IMR-90 (cell line): ENCODE measurements around the gene LANCL1. TPM values are rescaled to one million over a fixed set of nuclear protein-coding genes. Genes with fewer than 3 reads are reported as not detected.

Experiments
- ATAC-seq: fragments of 200-7000 bp; cut with Tn5 transposase; 2 replicates; pipeline ENCODE4 v1.9.1; 2020; ENCODE audit warnings: low read depth, mild to moderate bottlenecking, moderate library complexity
- BruUV-seq: library from RNA; stranded (reverse); fragments of 400-500 nt; replicated peaks from 2 replicates; lab custom pipeline; 2021; lab: Mats Ljungman, UMichigan
- CTCF ChIA-PET: fragments of 300-600 bp; formaldehyde crosslinking; extraction: SDS; loops from one replicate; lab custom pipeline; 2021; ENCODE audit warnings: antibody characterized with exemption; lab: Yijun Ruan, JAX
- POLR2A ChIA-PET: fragments of 300-600 bp; sonication (Branson Sonifier 250); formaldehyde crosslinking; loops from one replicate; lab custom pipeline; 2022; ENCODE audit warnings: antibody characterized with exemption; ENCODE audit not compliant: unreplicated experiment; lab: Charles Lee
- DNase-seq: peaks from one replicate; pipeline ENCODE4 v3.0.0; 2013
- H2AFZ ChIP-seq: replicated peaks from 2 replicates; pipeline ENCODE3; 2013; ENCODE audit warnings: low read length, mild to moderate bottlenecking; ENCODE audit not compliant: poor library complexity
- H2AK5ac ChIP-seq: 2 replicates; pipeline ENCODE4 v1.6.1; 2013; ENCODE audit warnings: low read depth, low read length, inconsistent platforms
- H2AK9ac ChIP-seq: replicated peaks from 2 replicates; pipeline ENCODE3; 2013; ENCODE audit warnings: mild to moderate bottlenecking, low read depth, low read length, moderate library complexity; ENCODE audit not compliant: poor library complexity
- H2BK120ac ChIP-seq: 2 replicates; pipeline ENCODE4 v1.6.1; 2013; ENCODE audit warnings: low read depth, low read length, inconsistent platforms
- H2BK15ac ChIP-seq: 3 replicates; pipeline ENCODE4 v1.6.1; 2013; ENCODE audit warnings: low read depth, low read length, inconsistent platforms
- H2BK20ac ChIP-seq: 2 replicates; pipeline ENCODE4 v1.6.1; 2013; ENCODE audit warnings: low read depth, mild to moderate bottlenecking, inconsistent platforms, low read length, moderate library complexity
- H2BK5ac ChIP-seq: 2 replicates; pipeline ENCODE4 v1.6.1; 2013; ENCODE audit warnings: mild to moderate bottlenecking, low read depth, low read length, inconsistent platforms; ENCODE audit not compliant: poor library complexity, severe bottlenecking
- H3K14ac ChIP-seq: replicated peaks from 2 replicates; pipeline ENCODE4 v1.6.1; 2013; ENCODE audit warnings: low read depth, low read length, inconsistent platforms
- H3K18ac ChIP-seq: 2 replicates; pipeline ENCODE4 v1.6.1; 2013; ENCODE audit warnings: low read depth, low read length, control low read depth
- H3K23ac ChIP-seq: 2 replicates; pipeline ENCODE4 v1.6.1; 2013; ENCODE audit warnings: low read depth, low read length, inconsistent platforms
- H3K27ac ChIP-seq: 2 replicates; pipeline ENCODE4 v1.5.1; 2013; ENCODE audit warnings: mild to moderate bottlenecking, control low read depth, low read length; ENCODE audit not compliant: insufficient read depth
- H3K27me3 ChIP-seq: 2 replicates; pipeline ENCODE4 v1.6.1; 2013; ENCODE audit warnings: low read length; ENCODE audit not compliant: control insufficient read depth, insufficient read depth
- H3K36me3 ChIP-seq: 2 replicates; pipeline ENCODE4 v1.6.1; 2013; ENCODE audit warnings: low read length, mixed read lengths; ENCODE audit not compliant: control insufficient read depth, insufficient read depth
- H3K4ac ChIP-seq: 2 replicates; pipeline ENCODE4 v1.6.1; 2013; ENCODE audit warnings: low read depth, low read length, inconsistent platforms
- H3K4me1 ChIP-seq: 2 replicates; pipeline ENCODE4 v1.6.1; 2013; ENCODE audit warnings: low read length, mixed read lengths; ENCODE audit not compliant: control insufficient read depth, insufficient read depth
- H3K4me2 ChIP-seq: 2 replicates; pipeline ENCODE4 v1.6.1; 2013; ENCODE audit warnings: low read depth, mild to moderate bottlenecking, control low read depth, low read length, moderate library complexity
- H3K4me3 ChIP-seq: 2 replicates; pipeline ENCODE4 v1.5.1; 2013; ENCODE audit warnings: low read depth, mild to moderate bottlenecking, control low read depth, low read length, moderate library complexity; ENCODE audit not compliant: insufficient read depth
- H3K56ac ChIP-seq: 2 replicates; pipeline ENCODE4 v1.6.1; 2013; ENCODE audit warnings: low read length, inconsistent platforms; ENCODE audit not compliant: insufficient read depth; ENCODE audit errors: extremely low read depth
- H3K79me1 ChIP-seq, 2 experiments: 2 replicates each; pipeline ENCODE4 v1.6.1; 2013; ENCODE audit warnings: low read length in 2 of 2, inconsistent platforms in 1 of 2, low read depth in 1 of 2
- H3K9ac ChIP-seq: 2 replicates; pipeline ENCODE4 v1.6.1; 2013; ENCODE audit warnings: low read depth, low read length, control low read depth
- H3K9me1 ChIP-seq: 2 replicates; pipeline ENCODE4 v1.6.1; 2013; ENCODE audit warnings: low read length, inconsistent platforms; ENCODE audit not compliant: insufficient read depth
- H3K9me3 ChIP-seq: 2 replicates; pipeline ENCODE4 v1.6.1; 2013; ENCODE audit warnings: low read length; ENCODE audit not compliant: control insufficient read depth, insufficient read depth
- H4K20me1 ChIP-seq: 2 replicates; pipeline ENCODE4 v1.6.1; 2013; ENCODE audit warnings: low read length, inconsistent platforms; ENCODE audit not compliant: insufficient read depth
- H4K5ac ChIP-seq: 2 replicates; pipeline ENCODE4 v1.6.1; 2013; ENCODE audit warnings: mild to moderate bottlenecking, low read depth, low read length, control low read depth
- H4K8ac ChIP-seq, 2 experiments: 2 replicates each; pipeline ENCODE4 v1.6.1; 2013; ENCODE audit warnings: low read depth in 2 of 2, low read length in 2 of 2, control low read depth in 1 of 2, inconsistent platforms in 1 of 2
- H4K91ac ChIP-seq: 2 replicates; pipeline ENCODE4 v1.6.1; 2013; ENCODE audit warnings: low read depth, low read length, inconsistent platforms; ENCODE audit not compliant: insufficient read depth
- BHLHE40 ChIP-seq: fragments of 150-350 bp; IDR thresholded peaks from 2 replicates; pipeline ENCODE4 v1.6.1; 2016; ENCODE audit warnings: mild to moderate bottlenecking, low read depth, low read length
- CEBPB ChIP-seq: IDR thresholded peaks from 2 replicates; pipeline ENCODE4 v1.6.1; 2012; ENCODE audit warnings: low read depth, low read length, improper control_type of control experiment
- FOS ChIP-seq: fragments of 150-350 bp; IDR thresholded peaks from 2 replicates; pipeline ENCODE4 v1.6.1; 2016; ENCODE audit warnings: low read depth, low read length
- MXI1 ChIP-seq: IDR thresholded peaks from 2 replicates; pipeline ENCODE4 v1.6.1; 2012; ENCODE audit warnings: low read depth, mild to moderate bottlenecking, low read length, moderate library complexity, borderline replicate concordance
- NFE2L2 ChIP-seq: fragments of 150-350 bp; IDR thresholded peaks from 2 replicates; pipeline ENCODE4 v1.6.1; 2016; ENCODE audit warnings: low read depth, mild to moderate bottlenecking, low read length
- RFX5 ChIP-seq: IDR thresholded peaks from 2 replicates; pipeline ENCODE4 v1.8.0; 2012; ENCODE audit warnings: low read depth, mild to moderate bottlenecking, low read length, moderate library complexity
- WGBS, 2 experiments: methylation state at CpG; one replicate each; pipeline versions ENCODE4 v1.1.5 to v1.1.7; 2013; ENCODE audit warnings: missing lambda C conversion rate in 2 of 2; ENCODE audit not compliant: insufficient read length in 1 of 2; ENCODE audit errors: extremely low coverage in 2 of 2; 5-methylcytosine and 5-hydroxymethylcytosine counted together
- dilution Hi-C: fragments of 300-500 bp; cut with HindIII; formaldehyde crosslinking; loops from one replicate; pipeline ENCODE4 v1.14.3; 2018; ENCODE audit warnings: low sequenced_read_pairs; ENCODE audit not compliant: unreplicated experiment
- in situ Hi-C: fragments of 300-500 bp; cut with MboI; formaldehyde crosslinking; loops from 3 replicates; pipeline ENCODE4 v1.14.3; 2019; ENCODE audit warnings: low sequenced_read_pairs, inconsistent platforms, mixed read lengths
- intact Hi-C: fragments of 100-400 bp; cut with micrococcal nuclease; formaldehyde crosslinking; loops from 2 replicates; pipeline ENCODE4 v1.10.0; 2022
- polyA plus RNA-seq, 3 experiments: library from polyadenylated mRNA; depleted of rRNA; stranded (reverse); fragments of >200 nt; gene quantifications; 2 replicates each; pipeline ENCODE4 v1.2.3, GENCODE V29; 2012; ENCODE audit warnings: low replicate concordance in 1 of 3
- total RNA-seq: library from RNA; depleted of rRNA; stranded (reverse); fragments of >200 nt; gene quantifications from 2 replicates; pipeline ENCODE4 v1.2.3, GENCODE V29; 2012; rRNA removed

Gene LANCL1
- total and polyA plus RNA-seq, 2 of the 4 experiments (the other 2 are of a cell fraction) = 29.7 to 53.8 TPM

GRCh38 chr2:210387074-210387473 lies 89.5 kb downstream of the LANCL1 start:
- CTCF ChIA-PET = no interaction called here
- in situ Hi-C loops (no loop called here), dilution Hi-C loops (no loop called here), intact Hi-C loops (no loop called here)
- no peaks in the 10 kb centered on the region for H4K20me1 ChIP-seq
- H3K9me1 ChIP-seq = no peaks in the 10 kb centered on the region
- no peaks in the 10 kb centered on the region for H3K79me1 ChIP-seq
- H3K56ac ChIP-seq = no peak overlapping the region
- H3K27ac ChIP-seq = no peak overlapping the region
- H3K27me3 ChIP-seq = no peaks in the 10 kb centered on the region
- WGBS, 2 experiments = no CpG with 5 or more reads among the region's 1 CpG
- no peak overlapping the region for H2AFZ ChIP-seq
- H4K5ac ChIP-seq = no peak overlapping the region
- no peak overlapping the region for H3K9ac ChIP-seq
- no peaks in the 10 kb centered on the region for H3K36me3 ChIP-seq
- TF ChIP-seq BHLHE40 (no peak), MXI1 (no peak), CEBPB (no peak), NFE2L2 (no peak), RFX5 (no peak), FOS (no peak)
- H3K23ac ChIP-seq = no peak overlapping the region
- no peak overlapping the region for H3K18ac ChIP-seq
- H3K14ac ChIP-seq = no peak overlapping the region
- POLR2A ChIA-PET = no interaction called here
- no peaks in the 10 kb centered on the region for H3K4me1 ChIP-seq
- H3K4me3 ChIP-seq = no peak overlapping the region
- no peak overlapping the region for H4K8ac ChIP-seq
- H3K4ac ChIP-seq = no peak overlapping the region
- H2BK20ac ChIP-seq = no peak overlapping the region
- BruUV-seq = no TSS peak
- no peak overlapping the region for H4K91ac ChIP-seq
- ATAC-seq (no peak), DNase-seq (no peak)
- no peak overlapping the region for H2BK15ac ChIP-seq
- H2BK120ac ChIP-seq = no peak overlapping the region
- no peak overlapping the region for H3K4me2 ChIP-seq
- H2BK5ac ChIP-seq = no peak overlapping the region
- H2AK9ac ChIP-seq = no peak overlapping the region
- H2AK5ac ChIP-seq = no peak overlapping the region
- H3K9me3 ChIP-seq = no peaks in the 10 kb centered on the region

Other genes with a start within 250 kb of the LANCL1 start
- not detected in 2 replicates for gene MYL1, start 161.6 kb downstream of the LANCL1 start, total RNA-seq
- gene MYL1, start 161.6 kb downstream of the LANCL1 start, polyA plus RNA-seq (2012; rRNA removed) = not detected in 2 replicates
- 18.6 and 20.1 TPM in 2 replicates for gene CPS1, start 79.8 kb upstream of the LANCL1 start, total RNA-seq
- 4.3 and 5.4 TPM in 2 replicates for gene CPS1, start 79.8 kb upstream of the LANCL1 start, polyA plus RNA-seq (2012; rRNA removed)